ENCODE results near the gene PRSS3.
"Not testable (repeated sequence)": the region's sequence is repeated elsewhere in the genome, so short reads cannot be mapped to it uniquely, and the experiment has no call there.

The PRSS3 gene

GRCh38 chr9:33818847-33819500 lies 23.6 kb downstream of the PRSS3 start:
- no peak for DNase-seq

DNA sequence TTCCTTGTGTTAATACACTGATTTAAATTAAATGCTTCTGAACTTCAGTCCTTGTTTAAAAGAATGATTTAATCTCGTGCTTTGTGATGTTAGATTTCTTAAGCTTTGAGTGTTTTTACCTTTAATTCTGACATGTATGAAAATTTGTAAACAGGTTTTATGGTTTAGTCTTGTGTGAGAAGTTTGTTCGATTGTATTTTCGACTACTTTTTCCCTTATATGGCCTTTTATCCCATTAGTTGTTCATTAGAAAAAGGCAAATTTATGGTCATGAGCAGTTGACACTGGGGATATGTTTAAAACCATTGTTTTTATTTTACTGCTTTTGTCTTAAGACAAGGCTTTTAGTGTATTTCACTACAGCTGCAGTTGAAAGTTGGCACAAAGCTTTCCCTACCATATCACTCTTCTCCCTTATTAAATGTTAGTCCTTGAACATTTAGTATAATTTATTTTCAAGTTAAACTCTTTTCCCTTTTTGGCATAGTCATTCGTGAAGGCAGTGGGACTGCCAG lies 24.9 kb downstream of the PRSS3 start:
- DNase-seq, result no peak

- no peak for DNase-seq
These were observed 28.4 kb downstream of the PRSS3 start for GRCh38 chr9:33823801-33824200.

DNA sequence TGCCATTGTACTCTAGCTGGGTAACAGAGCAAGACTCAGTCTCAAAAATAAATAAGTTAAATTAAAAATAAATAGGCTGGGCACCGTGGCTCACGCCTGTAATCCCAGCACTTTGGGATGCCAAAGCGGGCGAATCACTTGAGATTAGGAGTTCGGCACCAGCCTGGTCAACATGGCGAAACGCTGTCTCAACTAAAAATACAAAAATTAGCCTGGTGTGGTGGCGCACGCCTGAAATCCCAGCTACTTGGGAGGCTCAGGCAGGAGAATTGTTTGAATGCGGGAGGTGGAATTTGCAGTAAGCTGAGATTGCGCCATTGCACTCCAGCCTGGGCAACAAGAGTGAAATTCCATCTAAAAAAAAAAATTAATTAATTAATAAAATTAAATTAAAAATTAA lies 31.9 kb downstream of the PRSS3 start:
- DNase-seq, result not testable (repeated sequence)

GRCh38 chr9:33829641-33830230 lies 34.4 kb downstream of the PRSS3 start:
- DNase-seq, result not testable (repeated sequence)

DNA sequence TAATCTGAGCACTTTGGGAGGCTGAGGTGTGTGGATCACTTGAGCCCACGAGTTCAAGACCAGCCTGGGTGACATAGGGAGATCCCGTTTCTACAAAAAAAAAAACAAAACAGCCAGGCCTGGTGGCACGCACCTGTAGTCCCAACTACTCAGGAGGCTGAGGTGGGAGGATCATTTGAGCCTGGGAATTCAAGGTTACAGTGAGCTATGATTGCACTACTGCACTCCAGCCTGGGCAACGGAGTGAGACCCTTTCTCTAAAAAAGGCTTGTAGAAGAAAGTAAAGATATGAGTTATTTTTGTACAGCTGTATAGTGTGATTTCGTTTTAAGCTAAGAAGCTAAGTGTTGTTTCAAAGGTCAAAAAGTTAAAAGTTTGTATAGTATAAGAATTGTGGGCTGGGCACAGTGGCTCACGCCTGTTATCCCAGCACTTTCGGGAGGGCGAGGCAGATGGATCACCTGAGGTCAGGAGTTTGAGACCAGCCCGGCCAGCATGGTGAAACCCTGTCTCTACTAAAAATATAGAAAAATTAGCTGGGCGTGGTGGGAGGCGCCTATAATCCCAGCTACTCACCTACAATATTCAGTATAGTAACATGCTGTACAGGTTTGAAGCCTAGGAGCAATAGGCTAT lies 40.4 kb downstream of the PRSS3 start:
- DNase-seq, result no peak

DNA sequence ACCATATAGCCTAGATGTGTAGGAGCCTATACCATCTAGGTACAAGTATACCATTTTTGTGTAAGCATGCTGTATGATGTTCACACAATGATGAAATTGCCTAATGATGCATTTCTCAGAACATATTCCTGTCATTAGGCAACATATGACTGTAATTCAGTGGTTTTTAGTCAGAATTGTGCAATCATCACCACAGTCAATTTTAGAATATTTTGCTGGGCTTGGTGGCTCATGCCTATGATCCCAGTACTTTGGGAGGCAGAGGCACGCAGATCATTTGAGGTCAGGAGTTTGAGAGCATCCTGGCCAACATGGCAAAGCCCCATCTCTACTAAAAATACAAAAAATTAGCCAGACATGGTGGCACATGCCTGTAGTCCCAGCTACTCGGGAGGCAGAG lies 40.9 kb downstream of the PRSS3 start:
- not testable (repeated sequence) for DNase-seq

DNA sequence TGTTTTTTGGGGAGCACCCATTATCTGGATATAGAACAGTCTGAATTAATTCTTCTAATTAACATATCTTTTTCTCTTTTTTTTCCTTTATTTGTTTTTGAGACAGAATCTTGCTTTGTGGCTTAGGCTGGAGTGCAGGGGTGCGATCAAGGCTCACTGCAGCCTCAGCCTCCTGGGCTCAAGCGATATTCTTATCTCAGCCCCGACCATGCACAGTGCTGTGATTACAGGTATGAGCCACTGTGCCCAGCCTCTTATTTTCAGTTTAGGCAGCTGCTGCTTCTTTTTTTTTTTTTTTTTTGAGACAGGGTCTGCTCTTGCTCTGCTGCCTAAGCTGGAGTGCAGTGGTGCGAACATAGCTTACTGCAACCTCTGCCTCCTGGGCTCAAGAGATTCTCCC lies 41.8 kb downstream of the PRSS3 start:
- DNase-seq, result no peak

GRCh38 chr9:33840381-33840780 lies 45.0 kb downstream of the PRSS3 start:
- DNase-seq, result no peak

- no peak for DNase-seq
These were observed 48.1 kb downstream of the PRSS3 start for GRCh38 chr9:33843312-33843961.

GRCh38 chr9:33846231-33846630 lies 50.9 kb downstream of the PRSS3 start:
- DNase-seq, result no peak

DNA sequence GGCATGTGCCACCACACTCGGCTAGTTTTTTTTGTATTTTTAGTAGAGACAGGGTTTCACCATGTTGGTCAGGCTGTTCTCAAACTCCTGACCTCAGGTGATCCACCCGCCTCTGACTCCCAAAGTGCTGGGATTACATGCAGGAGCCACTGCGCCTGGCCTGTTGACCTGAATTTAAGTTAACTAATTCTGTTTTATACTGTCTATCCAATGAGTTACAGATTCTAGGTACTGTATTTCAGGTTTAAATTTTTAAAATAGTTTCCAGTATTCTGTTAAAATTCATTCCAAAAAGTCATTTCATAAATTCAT lies 52.5 kb downstream of the PRSS3 start:
- DNase-seq, result not testable (repeated sequence)

Measured in T-helper 9 cell (primary cell).